Measurements from ENCODE around the gene VWA8.

DNA sequence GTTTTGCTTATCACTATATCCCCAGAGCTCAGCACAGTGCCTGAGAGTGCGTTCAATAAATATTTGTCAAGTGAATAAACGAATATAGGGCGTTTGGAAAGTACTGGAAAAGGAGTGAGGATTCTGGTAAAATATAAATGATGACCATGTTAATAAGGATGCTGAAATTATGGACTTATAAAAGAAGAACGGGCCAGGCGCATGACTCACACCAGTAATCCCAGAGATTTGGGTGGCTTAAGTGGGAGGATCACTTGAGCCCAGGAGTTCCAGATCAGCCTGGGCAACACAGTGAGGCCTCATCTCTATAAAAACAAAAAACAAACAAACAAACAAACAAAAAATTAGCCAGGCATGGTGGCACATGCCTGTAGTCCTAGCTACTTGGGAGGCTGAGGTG lies 198.1 kb downstream of the VWA8 start:
- TF ChIP-seq, protein P1, sequence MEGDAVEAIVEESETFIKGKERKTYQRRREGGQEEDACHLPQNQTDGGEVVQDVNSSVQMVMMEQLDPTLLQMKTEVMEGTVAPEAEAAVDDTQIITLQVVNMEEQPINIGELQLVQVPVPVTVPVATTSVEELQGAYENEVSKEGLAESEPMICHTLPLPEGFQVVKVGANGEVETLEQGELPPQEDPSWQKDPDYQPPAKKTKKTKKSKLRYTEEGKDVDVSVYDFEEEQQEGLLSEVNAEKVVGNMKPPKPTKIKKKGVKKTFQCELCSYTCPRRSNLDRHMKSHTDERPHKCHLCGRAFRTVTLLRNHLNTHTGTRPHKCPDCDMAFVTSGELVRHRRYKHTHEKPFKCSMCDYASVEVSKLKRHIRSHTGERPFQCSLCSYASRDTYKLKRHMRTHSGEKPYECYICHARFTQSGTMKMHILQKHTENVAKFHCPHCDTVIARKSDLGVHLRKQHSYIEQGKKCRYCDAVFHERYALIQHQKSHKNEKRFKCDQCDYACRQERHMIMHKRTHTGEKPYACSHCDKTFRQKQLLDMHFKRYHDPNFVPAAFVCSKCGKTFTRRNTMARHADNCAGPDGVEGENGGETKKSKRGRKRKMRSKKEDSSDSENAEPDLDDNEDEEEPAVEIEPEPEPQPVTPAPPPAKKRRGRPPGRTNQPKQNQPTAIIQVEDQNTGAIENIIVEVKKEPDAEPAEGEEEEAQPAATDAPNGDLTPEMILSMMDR (IDR thresholded peaks at IDR 0.05; ENCODE audit: low read depth, low read length, poor library complexity, severe bottlenecking), result no peak
- no peak for TF ChIP-seq EZH2phosphoT487 (IDR thresholded peaks at IDR 0.05; ENCODE audit: borderline replicate concordance, low read length)
